GM18519 (cell line): Measurements from ENCODE around the gene GCSAM.

Experiments
- ATAC-seq: cut with Tn5 transposase; IDR thresholded peaks from one replicate; pipeline ENCODE4 v1.9.1; 2021; ENCODE audit warnings: mild to moderate bottlenecking, moderate library complexity; ENCODE audit not compliant: unreplicated experiment, low FRiP score

Gene GCSAM

GRCh38 chr3:112132975-112133448, at the start of gene GCSAM:
GCSAM (minus strand) TSS chr3:112133248; CDS start chr3:112133120, 128 bp downstream.
- peak; percentile 60 for ATAC-seq

- ATAC-seq = no peak
Measured at GRCh38 chr3:112175646-112176045, 42.6 kb upstream of the GCSAM start.

- no peak for ATAC-seq
Measured at GRCh38 chr3:112175037-112175436, 42.0 kb upstream of the GCSAM start.

GRCh38 chr3:112171144-112171543, 38.1 kb upstream of the GCSAM start:
- ATAC-seq = no peak

GRCh38 chr3:112170046-112170445, 37.0 kb upstream of the GCSAM start:
- no peak for ATAC-seq

- ATAC-seq = peak; percentile 97
Measured at GRCh38 chr3:112167758-112168157, 34.7 kb upstream of the GCSAM start.

- no peak for ATAC-seq
Measured at GRCh38 chr3:112149136-112149535, 16.1 kb upstream of the GCSAM start.

- no peak for ATAC-seq
Measured at GRCh38 chr3:112143689-112144088, 10.6 kb upstream of the GCSAM start.

- ATAC-seq = no peak
Measured at GRCh38 chr3:112143251-112143650, 10.2 kb upstream of the GCSAM start.

- no peak for ATAC-seq
Measured at GRCh38 chr3:112141293-112141692, 8.2 kb upstream of the GCSAM start.

GRCh38 chr3:112140584-112140983, 7.5 kb upstream of the GCSAM start:
- no peak for ATAC-seq

- ATAC-seq = no peak
Measured at GRCh38 chr3:112138219-112138969, 5.3 kb upstream of the GCSAM start.

- ATAC-seq = no peak
Measured at GRCh38 chr3:112137781-112138180, 4.7 kb upstream of the GCSAM start.

- ATAC-seq = no peak
Measured at GRCh38 chr3:112136959-112137693, 4.1 kb upstream of the GCSAM start.

GRCh38 chr3:112136046-112136445, 3.0 kb upstream of the GCSAM start:
- no peak for ATAC-seq

GRCh38 chr3:112134335-112135124, 1.5 kb upstream of the GCSAM start:
- ATAC-seq = no peak

- ATAC-seq = no peak
Measured at GRCh38 chr3:112133626-112134334, 732 bp upstream of the GCSAM start.

- no peak for ATAC-seq
Measured at GRCh38 chr3:112132554-112132953, 494 bp downstream of the GCSAM start.

- ATAC-seq = no peak
Measured at GRCh38 chr3:112132088-112132487, 960 bp downstream of the GCSAM start.

GRCh38 chr3:112131111-112131510, 1.9 kb downstream of the GCSAM start:
- ATAC-seq = no peak
